Cardiac muscle cell (in vitro differentiated cells and primary cell): ENCODE data around the gene LMNTD1. TPM values are rescaled to one million over a fixed set of nuclear protein-coding genes. Genes with fewer than 3 reads are reported as not detected.

ENCODE experiments used
- DNase-seq, 2 donors: peaks; one replicate each; pipeline versions ENCODE4 v3.0.0 to v3.0.0-alpha.2; 2010 to 2017; ENCODE audit warnings: low read depth in 1 of 2, low spot score in 1 of 2
- H3K27ac ChIP-seq: fragments of 200-600 bp; sonication (generic); 2 replicates; pipeline ENCODE4 v1.5.1; 2016
- H3K27me3 ChIP-seq: fragments of 200-600 bp; sonication (generic); 2 replicates; pipeline ENCODE4 v1.6.0; 2016; ENCODE audit warnings: control low read depth
- H3K36me3 ChIP-seq: fragments of 200-600 bp; sonication (generic); 2 replicates; pipeline ENCODE4 v1.5.1; 2016; ENCODE audit warnings: control low read depth
- H3K4me1 ChIP-seq: fragments of 200-600 bp; sonication (generic); 2 replicates; pipeline ENCODE4 v1.8.1; 2017; ENCODE audit warnings: low read depth, mild to moderate bottlenecking, mixed run types
- H3K4me3 ChIP-seq: fragments of 200-600 bp; sonication (generic); 2 replicates; pipeline ENCODE4 v1.5.1; 2016; ENCODE audit warnings: mild to moderate bottlenecking
- H3K9me3 ChIP-seq: fragments of 200-600 bp; sonication (generic); 2 replicates; pipeline ENCODE4 v1.5.1; 2017; ENCODE audit warnings: low read depth, mild to moderate bottlenecking, control low read depth
- polyA plus RNA-seq: library from polyadenylated mRNA; unstranded; fragments of >200 nt; fragmentation: Nextera tagmentation; extraction: Ambion mirVana; gene quantifications from 2 replicates; pipeline ENCODE4 v1.2.1, GENCODE V29; 2016
- total RNA-seq: library from RNA; depleted of rRNA; stranded (reverse); fragments of >200 nt; gene quantifications from 2 replicates; pipeline ENCODE4 v1.2.3, GENCODE V29; 2016
- TF ChIP-seq, protein P1 (sequence below): IDR thresholded peaks from 2 replicates; pipeline ENCODE4 v1.5.1; 2012; ENCODE audit warnings: low read depth, mild to moderate bottlenecking, low read length

Gene LMNTD1
- total and polyA plus RNA-seq, 2 experiments from 2014 or later, result not detected

DNA sequence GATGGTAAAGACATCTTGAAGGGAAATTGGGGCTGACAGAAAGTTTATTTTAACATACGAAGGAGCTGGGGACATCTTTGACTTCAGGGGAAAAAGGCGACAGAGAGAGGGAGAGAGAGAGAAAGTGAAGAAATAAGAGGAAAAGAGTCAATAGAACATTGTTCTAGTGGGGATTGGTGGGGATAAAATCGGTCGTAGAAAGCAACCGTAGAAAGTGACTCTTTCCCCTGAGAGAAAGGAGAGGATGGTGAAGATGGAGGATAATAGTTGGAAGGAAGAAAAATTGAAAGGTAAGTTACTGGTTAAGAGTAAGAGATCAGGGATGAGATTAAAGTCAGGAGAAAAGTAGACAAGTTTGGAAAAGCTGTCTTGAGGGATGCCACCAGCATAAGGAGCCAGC, 75.9 kb downstream of the LMNTD1 start:
- H3K36me3 ChIP-seq, result no peaks in the 10 kb centered on the region
- H3K4me3 ChIP-seq, result no peak overlapping the region
- TF ChIP-seq, protein P1, sequence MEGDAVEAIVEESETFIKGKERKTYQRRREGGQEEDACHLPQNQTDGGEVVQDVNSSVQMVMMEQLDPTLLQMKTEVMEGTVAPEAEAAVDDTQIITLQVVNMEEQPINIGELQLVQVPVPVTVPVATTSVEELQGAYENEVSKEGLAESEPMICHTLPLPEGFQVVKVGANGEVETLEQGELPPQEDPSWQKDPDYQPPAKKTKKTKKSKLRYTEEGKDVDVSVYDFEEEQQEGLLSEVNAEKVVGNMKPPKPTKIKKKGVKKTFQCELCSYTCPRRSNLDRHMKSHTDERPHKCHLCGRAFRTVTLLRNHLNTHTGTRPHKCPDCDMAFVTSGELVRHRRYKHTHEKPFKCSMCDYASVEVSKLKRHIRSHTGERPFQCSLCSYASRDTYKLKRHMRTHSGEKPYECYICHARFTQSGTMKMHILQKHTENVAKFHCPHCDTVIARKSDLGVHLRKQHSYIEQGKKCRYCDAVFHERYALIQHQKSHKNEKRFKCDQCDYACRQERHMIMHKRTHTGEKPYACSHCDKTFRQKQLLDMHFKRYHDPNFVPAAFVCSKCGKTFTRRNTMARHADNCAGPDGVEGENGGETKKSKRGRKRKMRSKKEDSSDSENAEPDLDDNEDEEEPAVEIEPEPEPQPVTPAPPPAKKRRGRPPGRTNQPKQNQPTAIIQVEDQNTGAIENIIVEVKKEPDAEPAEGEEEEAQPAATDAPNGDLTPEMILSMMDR, result no peak
- H3K4me1 ChIP-seq, result no peaks in the 10 kb centered on the region
- no peak overlapping the region for H3K27ac ChIP-seq
- DNase-seq, result no peak
- H3K9me3 ChIP-seq, result no peaks in the 10 kb centered on the region
- H3K27me3 ChIP-seq, result no peaks in the 10 kb centered on the region

DNA sequence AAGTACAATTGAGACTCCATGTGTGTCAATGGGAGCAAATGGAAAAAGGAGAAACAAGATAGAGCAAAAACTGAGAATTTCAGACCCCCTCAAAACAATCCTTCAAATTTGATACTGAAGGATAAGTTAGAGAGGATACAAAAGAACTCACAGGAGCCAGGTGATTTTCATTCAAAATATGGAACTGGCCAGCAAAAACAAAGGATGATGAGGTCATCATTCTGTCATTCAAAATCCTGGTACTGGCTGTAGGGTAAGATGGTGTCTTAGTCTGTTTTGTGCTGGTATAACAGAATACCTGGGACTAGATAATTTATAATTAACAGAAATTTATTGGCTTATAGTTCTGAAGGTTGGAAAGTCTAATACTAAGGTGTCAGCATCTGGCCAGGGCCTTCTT, 80.6 kb downstream of the LMNTD1 start:
- TF ChIP-seq, protein P1, result no peak
- Histone ChIP-seq H3K4me3 (no peak overlapping the region), H3K9me3 (no peaks in the 10 kb centered on the region), H3K27ac (no peak overlapping the region), H3K36me3 (no peaks in the 10 kb centered on the region), H3K27me3 (no peaks in the 10 kb centered on the region), H3K4me1 (no peaks in the 10 kb centered on the region)
- DNase-seq, result no peak

DNA sequence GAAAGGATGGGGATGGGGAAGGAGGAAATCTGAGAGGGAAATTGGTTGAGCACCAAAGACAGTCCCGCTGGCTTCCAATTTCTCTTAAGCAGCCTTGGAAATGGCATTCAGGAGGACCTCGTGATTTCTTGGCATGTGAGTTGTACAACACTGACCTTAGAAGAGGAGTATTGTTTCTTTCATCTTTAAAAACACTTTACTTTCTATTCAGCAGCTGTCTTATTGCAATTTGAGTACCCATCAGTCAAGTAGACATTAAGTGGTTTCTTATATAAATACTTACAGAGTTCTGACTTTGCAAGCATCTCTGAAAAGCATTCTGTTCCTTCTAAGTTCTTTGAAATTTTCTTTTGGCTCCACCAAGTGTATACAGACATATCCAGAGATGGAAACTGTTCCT, 83.2 kb downstream of the LMNTD1 start:
- no peak overlapping the region for H3K4me3 ChIP-seq
- no peak overlapping the region for H3K27ac ChIP-seq
- no peaks in the 10 kb centered on the region for H3K9me3 ChIP-seq
- no peaks in the 10 kb centered on the region for H3K27me3 ChIP-seq
- no peaks in the 10 kb centered on the region for H3K4me1 ChIP-seq
- DNase-seq, result no peak
- H3K36me3 ChIP-seq, result no peaks in the 10 kb centered on the region
- TF ChIP-seq, protein P1, result no peak

DNA sequence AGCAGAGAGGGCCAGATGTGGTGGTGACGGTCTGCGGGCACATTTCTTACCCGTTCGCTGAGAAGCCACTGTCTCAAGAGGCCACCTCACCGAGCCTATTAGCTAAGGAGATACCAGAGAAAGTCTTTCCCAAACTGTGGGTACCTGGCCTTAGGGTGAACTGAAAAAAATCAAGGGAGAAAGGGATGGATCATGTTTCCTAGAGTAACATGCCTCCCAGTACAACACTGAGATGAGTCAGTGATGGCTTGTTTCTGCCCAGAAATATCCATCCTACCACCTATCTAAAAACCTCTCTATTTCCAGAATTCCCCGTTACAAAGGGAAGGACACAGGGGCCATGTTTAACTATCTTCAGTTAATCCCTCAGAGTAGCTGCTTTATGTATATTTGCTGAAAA, 83.7 kb downstream of the LMNTD1 start:
- no peak for DNase-seq
- Histone ChIP-seq H3K4me3 (no peak overlapping the region), H3K36me3 (no peaks in the 10 kb centered on the region), H3K27ac (no peak overlapping the region), H3K27me3 (no peaks in the 10 kb centered on the region), H3K9me3 (no peaks in the 10 kb centered on the region), H3K4me1 (no peaks in the 10 kb centered on the region)
- TF ChIP-seq, protein P1, result no peak

DNA sequence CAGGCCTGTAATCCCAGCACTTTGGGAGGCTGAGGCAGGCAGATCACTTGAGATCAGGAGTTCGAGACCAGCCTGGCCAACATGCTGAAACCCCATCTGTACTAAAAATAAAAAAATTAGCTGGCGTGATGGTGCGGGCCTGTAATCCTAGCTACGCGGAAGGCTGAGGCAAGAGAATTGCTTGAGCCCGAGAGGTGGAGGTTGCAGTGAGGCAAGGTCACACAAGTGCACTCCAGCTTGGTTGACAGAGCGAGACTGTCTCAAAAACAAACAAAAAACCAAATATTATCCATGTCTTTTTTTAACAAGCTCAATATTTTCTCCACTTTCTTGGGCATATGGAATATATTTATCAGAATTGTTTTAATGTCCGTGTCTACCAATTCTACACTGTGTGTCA, 89.6 kb downstream of the LMNTD1 start:
- no peaks in the 10 kb centered on the region for H3K36me3 ChIP-seq
- no peak overlapping the region for H3K27ac ChIP-seq
- H3K4me3 ChIP-seq, result no peak overlapping the region
- H3K9me3 ChIP-seq, result no peaks in the 10 kb centered on the region
- TF ChIP-seq, protein P1, result no peak
- H3K4me1 ChIP-seq, result no peaks in the 10 kb centered on the region
- DNase-seq, result no peak
- no peaks in the 10 kb centered on the region for H3K27me3 ChIP-seq

DNA sequence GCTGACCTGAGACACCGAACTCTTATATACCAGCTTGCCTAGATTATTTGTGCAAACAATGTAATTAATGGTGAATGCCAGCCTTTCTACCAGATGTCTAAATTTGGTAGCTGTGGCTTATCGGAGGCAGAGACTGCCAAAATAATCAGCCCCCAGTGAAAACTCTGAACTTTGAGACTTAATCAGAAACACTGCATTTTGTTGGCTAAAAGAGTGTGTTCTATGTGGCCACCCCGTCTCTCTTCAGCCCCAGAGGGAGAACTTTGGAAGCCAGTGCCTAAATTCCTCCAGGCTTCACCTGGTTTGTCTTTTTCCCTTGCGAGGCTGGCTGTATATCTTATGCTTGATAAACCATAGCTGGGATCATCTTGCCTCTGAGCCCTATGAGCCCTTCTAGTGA, 90.1 kb downstream of the LMNTD1 start:
- Histone ChIP-seq H3K27me3 (no peaks in the 10 kb centered on the region), H3K27ac (no peak overlapping the region), H3K9me3 (no peaks in the 10 kb centered on the region), H3K4me3 (no peak overlapping the region), H3K36me3 (no peaks in the 10 kb centered on the region), H3K4me1 (no peaks in the 10 kb centered on the region)
- no peak for DNase-seq
- TF ChIP-seq, protein P1, result no peak
